Lower leg skin (tissue), 4 donors: Measurements from ENCODE around the gene NFYC. TPM values are rescaled to one million over a fixed set of nuclear protein-coding genes. Genes with fewer than 3 reads are reported as not detected.

Source experiments
- DNase-seq, 2 donors: peaks; one replicate each; pipeline ENCODE4 v3.0.0-alpha.2; 2019; ENCODE audit warnings: low spot score in 2 of 2
- H3K4me3 ChIP-seq: fragments of 200-600 bp; sonication (generic); 2 replicates; pipeline ENCODE4 v1.5.1; 2017; ENCODE audit warnings: mild to moderate bottlenecking, low read depth; ENCODE audit not compliant: poor library complexity, severe bottlenecking
- POLR2A ChIP-seq, 2 donors: fragments of 450-650 bp; IDR thresholded peaks; one replicate each; pipeline ENCODE4 v1.6.1; 2016 to 2017; ENCODE audit warnings: antibody characterized with exemption in 2 of 2, mild to moderate bottlenecking in 1 of 2, moderate library complexity in 1 of 2
- WGBS, 2 donors: methylation state at CpG; one replicate each; pipeline ENCODE4 v1.1.5; 2018; 5-methylcytosine and 5-hydroxymethylcytosine counted together
- intact Hi-C: fragments of 100-400 bp; cut with DNase I; formaldehyde crosslinking; loops from one replicate; pipeline ENCODE4 v1.15.0; 2023; ENCODE audit warnings: low total_unique reads
- total RNA-seq, 4 donors: library from RNA; depleted of rRNA; stranded (reverse); fragments of >200 nt; gene quantifications; one replicate each; pipeline ENCODE4 v1.1.0, GENCODE V29; 2016
- TF ChIP-seq, protein P1 (sequence below), 3 donors: fragments of 450-650 bp; IDR thresholded peaks; one replicate each; pipeline ENCODE4 v1.5.1; 2016; ENCODE audit warnings: antibody characterized with exemption in 3 of 3, mild to moderate bottlenecking in 3 of 3, moderate library complexity in 2 of 3

Gene NFYC
- total RNA-seq, 4 donors from 2014 or later: 53.3 to 94.4 (median 68.0) TPM

DNA sequence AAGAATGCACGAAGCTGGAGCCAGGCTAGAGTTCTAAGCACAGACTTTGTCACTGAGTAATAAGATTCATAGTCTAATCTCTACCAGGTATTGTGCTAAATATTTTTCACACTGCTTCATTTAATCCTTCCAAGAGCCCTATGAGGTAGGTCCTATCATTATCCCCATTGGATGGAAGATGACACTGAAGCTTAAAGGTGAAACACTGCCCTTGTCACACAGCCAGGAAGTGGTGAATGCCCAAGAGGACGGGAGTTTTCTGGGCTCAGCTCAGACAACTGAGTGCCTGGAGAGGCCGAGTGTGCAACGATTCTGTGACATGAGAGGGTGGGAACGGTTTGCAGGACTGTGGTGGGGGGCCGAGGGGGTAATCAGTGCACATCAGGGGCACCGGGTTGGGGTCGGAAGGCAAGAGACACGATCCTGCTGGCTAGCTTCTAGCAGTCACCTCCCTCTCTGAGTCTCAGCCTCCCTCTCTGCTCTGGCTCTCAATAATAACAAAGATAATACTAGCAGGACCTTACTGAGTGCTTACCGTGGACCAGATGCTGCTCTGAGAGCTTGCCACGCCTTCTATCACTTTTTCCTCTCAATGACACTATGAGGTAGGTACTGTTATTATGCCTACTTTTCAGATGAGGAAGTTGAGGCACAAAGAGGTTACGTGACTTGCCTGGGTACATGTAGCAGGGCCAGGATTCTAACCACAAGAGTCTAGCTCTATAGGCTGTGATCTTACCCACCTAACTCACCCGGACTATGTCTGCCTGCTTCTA is 104.5 kb downstream of the NFYC start:
- intact Hi-C loops: no loop called here
- DNase-seq: no peak
- TF ChIP-seq, protein P1, sequence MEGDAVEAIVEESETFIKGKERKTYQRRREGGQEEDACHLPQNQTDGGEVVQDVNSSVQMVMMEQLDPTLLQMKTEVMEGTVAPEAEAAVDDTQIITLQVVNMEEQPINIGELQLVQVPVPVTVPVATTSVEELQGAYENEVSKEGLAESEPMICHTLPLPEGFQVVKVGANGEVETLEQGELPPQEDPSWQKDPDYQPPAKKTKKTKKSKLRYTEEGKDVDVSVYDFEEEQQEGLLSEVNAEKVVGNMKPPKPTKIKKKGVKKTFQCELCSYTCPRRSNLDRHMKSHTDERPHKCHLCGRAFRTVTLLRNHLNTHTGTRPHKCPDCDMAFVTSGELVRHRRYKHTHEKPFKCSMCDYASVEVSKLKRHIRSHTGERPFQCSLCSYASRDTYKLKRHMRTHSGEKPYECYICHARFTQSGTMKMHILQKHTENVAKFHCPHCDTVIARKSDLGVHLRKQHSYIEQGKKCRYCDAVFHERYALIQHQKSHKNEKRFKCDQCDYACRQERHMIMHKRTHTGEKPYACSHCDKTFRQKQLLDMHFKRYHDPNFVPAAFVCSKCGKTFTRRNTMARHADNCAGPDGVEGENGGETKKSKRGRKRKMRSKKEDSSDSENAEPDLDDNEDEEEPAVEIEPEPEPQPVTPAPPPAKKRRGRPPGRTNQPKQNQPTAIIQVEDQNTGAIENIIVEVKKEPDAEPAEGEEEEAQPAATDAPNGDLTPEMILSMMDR (IDR thresholded peaks at IDR 0.05): no peak
- TF ChIP-seq POLR2A (IDR thresholded peaks at IDR 0.05): no peak
- H3K4me3 ChIP-seq: no peak overlapping the region
- WGBS, 2 donors: 73 to 75% methylated on average over 13 of the region's 13 CpGs

DNA sequence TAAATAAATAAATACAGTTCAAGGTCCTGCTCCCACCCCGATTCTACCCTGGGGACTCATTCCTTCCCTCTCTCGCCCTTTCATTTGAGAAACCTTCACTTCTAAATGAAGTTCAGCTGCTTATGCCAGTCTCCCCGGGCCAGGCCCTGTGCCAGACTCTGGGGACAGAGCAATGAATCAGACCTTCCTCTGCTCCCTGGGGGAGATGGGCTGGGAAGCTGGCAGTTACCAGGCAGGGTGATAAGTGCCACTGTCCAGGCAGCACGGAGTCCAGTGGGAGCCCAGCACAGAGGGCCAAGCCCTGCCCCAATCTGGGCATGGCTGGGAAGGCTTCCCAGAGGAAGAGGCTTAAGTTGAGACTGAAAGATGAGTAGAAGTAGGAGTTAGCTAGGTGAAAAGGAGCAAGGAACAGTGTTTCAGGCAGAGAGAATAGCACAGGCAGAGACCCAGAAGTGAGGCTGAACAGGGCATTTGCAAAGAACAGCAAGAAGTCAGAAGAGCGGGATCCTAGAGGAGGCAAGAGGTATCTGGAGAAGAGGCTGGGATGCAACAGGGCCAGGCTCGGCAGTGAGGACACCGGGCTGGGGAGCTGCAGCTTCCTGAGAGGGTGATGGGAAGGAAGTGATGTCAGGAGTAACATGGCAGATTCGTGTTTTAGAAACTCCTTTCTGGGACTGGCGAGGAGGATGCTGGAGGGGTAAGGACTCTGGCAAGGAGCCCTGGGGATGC is 105.6 kb downstream of the NFYC start:
- no peak for DNase-seq
- 65% methylated on average over 9 of the region's 9 CpGs for WGBS, 2 donors
- no peak overlapping the region for H3K4me3 ChIP-seq
- intact Hi-C loops: no loop called here
- no peak for TF ChIP-seq POLR2A (IDR thresholded peaks at IDR 0.05)
- TF ChIP-seq, protein P1 (IDR thresholded peaks at IDR 0.05): no peak

DNA sequence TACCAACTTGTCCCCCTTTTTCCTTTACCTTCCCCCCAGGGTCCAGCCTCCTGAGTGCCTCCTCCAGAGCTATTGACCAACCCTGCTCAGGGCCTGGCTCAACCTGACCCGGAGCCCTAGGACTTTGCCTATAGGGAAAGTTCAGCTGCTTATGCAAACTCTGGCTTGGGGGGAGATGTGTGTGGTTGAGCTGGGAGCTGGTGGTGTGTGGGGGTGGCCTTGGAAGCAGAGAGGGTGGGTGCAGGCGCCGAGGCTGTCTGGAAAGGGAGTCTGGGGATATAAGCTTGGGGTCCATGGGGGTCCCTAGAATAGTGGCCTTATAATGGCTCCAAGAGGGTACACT is 106.1 kb downstream of the NFYC start:
- H3K4me3 ChIP-seq: no peak overlapping the region
- no peak for DNase-seq
- WGBS, 2 donors: 91 to 98% methylated on average over 3 of the region's 3 CpGs
- TF ChIP-seq POLR2A (IDR thresholded peaks at IDR 0.05): no peak
- TF ChIP-seq, protein P1 (IDR thresholded peaks at IDR 0.05): no peak
- intact Hi-C loops: no loop called here

DNA sequence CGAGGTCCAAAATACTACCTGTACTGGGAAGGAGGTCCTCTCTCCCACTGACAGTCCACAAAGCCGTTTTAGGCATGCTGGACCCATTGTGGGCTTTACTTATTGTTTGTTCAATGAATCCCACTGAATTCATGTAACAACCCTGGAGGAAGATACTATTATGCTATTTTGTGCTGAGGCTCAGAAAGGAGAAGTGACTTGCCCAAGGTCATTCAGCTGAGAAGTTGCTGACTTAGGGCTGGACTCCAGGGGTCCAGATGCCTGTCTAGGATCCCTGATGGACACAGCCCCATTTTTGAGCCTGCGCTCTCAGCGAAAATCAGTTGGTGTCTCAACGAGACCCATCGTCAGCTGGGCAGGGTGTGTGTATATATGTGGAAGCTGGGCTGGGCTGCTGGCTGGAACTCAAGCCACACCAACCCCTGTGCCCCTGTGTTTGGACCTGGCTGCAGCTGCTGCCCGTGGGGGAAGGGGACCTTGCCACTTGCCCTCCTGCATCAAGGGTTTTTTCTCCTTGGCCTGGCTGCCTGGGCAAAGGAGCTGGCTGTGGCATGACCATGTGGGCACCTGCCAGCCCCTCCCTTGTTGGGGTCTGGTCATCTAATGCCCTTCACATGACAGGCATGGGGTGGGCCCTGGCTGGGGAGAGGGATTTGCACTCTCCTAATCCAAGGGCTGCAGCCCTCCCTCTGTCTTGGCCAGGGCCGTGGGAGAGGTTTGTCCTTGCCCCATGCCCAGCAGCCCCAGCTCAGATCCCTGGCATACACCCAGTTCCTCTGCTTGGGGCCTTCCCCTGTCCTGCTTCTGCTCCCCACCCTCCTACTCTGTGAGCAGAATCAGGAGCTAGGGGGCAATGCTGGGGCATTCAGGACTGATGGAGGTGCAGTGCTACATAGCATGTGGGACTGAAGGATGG is 107.1 kb downstream of the NFYC start:
- WGBS, 2 donors: 81 to 89% methylated on average over 8 of the region's 8 CpGs
- H3K4me3 ChIP-seq: no peak overlapping the region
- intact Hi-C loops: no loop called here
- no peak for TF ChIP-seq POLR2A (IDR thresholded peaks at IDR 0.05)
- TF ChIP-seq, protein P1 (IDR thresholded peaks at IDR 0.05): no peak
- no peak for DNase-seq

DNA sequence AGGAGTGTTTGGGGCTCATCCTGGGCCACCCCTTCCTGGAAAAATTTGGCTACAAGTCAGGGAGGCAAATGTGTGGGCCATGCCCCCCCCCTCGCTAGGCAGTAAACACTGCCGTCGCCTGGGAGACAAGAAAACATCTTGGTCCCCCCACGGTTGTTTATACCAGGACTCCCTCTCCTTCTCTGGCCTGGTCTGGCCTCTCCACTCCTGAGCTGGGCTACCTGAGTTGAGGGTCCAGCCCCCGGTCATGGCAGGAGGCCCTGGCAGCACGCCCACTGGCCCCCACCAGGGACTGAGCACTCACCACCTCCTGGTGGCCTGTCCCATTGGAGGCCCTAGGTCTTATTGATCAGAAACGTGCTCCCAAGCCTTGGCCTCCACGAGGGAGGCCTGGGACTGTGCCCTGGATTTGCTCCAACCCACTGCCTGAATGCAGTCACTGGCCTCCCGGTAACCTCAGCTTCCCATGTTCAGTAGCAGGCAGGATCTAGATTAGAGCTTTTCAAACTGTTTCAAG is 107.9 kb downstream of the NFYC start:
- intact Hi-C loops: no loop called here
- no peak for DNase-seq
- WGBS, 2 donors: 33 to 47% methylated on average over 9 of the region's 9 CpGs
- H3K4me3 ChIP-seq: no peak overlapping the region
- TF ChIP-seq, protein P1 (IDR thresholded peaks at IDR 0.05): no peak
- TF ChIP-seq POLR2A (IDR thresholded peaks at IDR 0.05): no peak
